Forelimb muscle (tissue), 1 donor: ENCODE results near the gene EXOC6. TPM values are rescaled to one million over a fixed set of nuclear protein-coding genes. Genes with fewer than 3 reads are reported as not detected.

Source experiments
- DNase-seq: peaks from one replicate; pipeline ENCODE4 v3.0.0-alpha.2; 2013; ENCODE audit warnings: low read depth
- polyA plus RNA-seq: library from polyadenylated mRNA; unstranded; fragments of 120-200 nt; gene quantifications from one replicate; pipeline ENCODE4 v1.2.1, GENCODE V29; 2013; ENCODE audit not compliant: insufficient read length

Gene EXOC6
- polyA plus RNA-seq, 1 donor: 35.4 TPM

- no peak for DNase-seq
These were observed 15.2 kb upstream of the EXOC6 start for GRCh38 chr10:92832998-92833650.

GRCh38 chr10:92834331-92834730 lies 14.0 kb upstream of the EXOC6 start:
- no peak for DNase-seq

- DNase-seq: no peak
These were observed 13.3 kb upstream of the EXOC6 start for GRCh38 chr10:92834986-92835385.

GRCh38 chr10:92837456-92837855 lies 10.9 kb upstream of the EXOC6 start:
- DNase-seq: no peak

GRCh38 chr10:92839191-92840085 lies 8.9 kb upstream of the EXOC6 start:
- no peak for DNase-seq

- DNase-seq: no peak
These were observed 3.6 kb upstream of the EXOC6 start for GRCh38 chr10:92844746-92845145.

- DNase-seq: no peak
These were observed 2.4 kb upstream of the EXOC6 start for GRCh38 chr10:92845921-92846320.

- no peak for DNase-seq
These were observed 2.0 kb upstream of the EXOC6 start for GRCh38 chr10:92846344-92846743.

- no peak for DNase-seq
These were observed 1.5 kb upstream of the EXOC6 start for GRCh38 chr10:92846854-92847201.

GRCh38 chr10:92847202-92847864 lies 987 bp upstream of the EXOC6 start:
- DNase-seq: no peak

GRCh38 chr10:92848037-92848440 lies 281 bp upstream of the EXOC6 start:
- DNase-seq: no peak

GRCh38 chr10:92849234-92849525 lies 860 bp downstream of the EXOC6 start:
- no peak for DNase-seq

GRCh38 chr10:92849576-92850090 lies 1.3 kb downstream of the EXOC6 start:
- no peak for DNase-seq

GRCh38 chr10:92850185-92850584 lies 1.9 kb downstream of the EXOC6 start:
- DNase-seq: no peak

GRCh38 chr10:92851003-92851402 lies 2.7 kb downstream of the EXOC6 start:
- no peak for DNase-seq

- DNase-seq: no peak
These were observed 7.2 kb downstream of the EXOC6 start for GRCh38 chr10:92855560-92855959.

- no peak for DNase-seq
These were observed 9.7 kb downstream of the EXOC6 start for GRCh38 chr10:92857904-92858514.

GRCh38 chr10:92867235-92867634 lies 18.9 kb downstream of the EXOC6 start:
- no peak for DNase-seq

- no peak for DNase-seq
These were observed 19.7 kb downstream of the EXOC6 start for GRCh38 chr10:92868036-92868435.

GRCh38 chr10:92868557-92868956 lies 20.2 kb downstream of the EXOC6 start:
- DNase-seq: no peak

- DNase-seq: no peak
These were observed 24.7 kb downstream of the EXOC6 start for GRCh38 chr10:92873029-92873428.

- DNase-seq: no peak
These were observed 28.3 kb downstream of the EXOC6 start for GRCh38 chr10:92876509-92877036.
